ENCODE data around the gene EXD3. TPM values are rescaled to one million over a fixed set of nuclear protein-coding genes. Genes with fewer than 3 reads are reported as not detected.

The EXD3 gene
- total and polyA plus RNA-seq, 2 of the 4 experiments (the other 2 are of a cell fraction): 1.1 to 7.4 TPM

DNA sequence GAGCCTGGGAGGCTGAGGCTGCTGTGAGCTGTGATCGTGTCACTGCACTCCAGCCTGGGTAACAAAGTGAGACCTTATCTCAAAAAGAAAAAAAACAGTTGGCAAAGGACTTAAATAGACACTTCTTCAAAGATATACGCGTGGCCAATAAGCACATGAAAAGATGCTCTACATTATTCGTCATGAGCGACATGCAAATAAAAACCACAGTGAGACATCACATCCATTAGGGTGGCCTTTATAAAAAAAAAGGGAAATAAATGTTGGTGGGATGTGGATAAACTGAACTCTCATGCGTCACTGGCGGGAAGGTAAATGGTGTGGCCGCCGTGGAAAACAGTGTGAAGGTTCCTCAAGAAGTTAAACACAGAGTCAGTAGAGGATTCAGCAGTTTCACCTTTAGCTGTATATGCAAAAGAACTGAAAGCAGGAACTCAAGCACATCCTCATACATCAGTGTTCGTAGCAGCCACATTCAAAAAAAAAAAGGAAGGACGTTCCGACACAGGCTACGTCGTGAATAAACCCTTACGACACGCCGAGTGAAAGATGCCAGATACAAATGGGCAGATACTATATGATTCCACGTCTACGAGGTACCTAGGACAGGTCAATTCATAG lies 96.4 kb downstream of the EXD3 start:
- 81% methylated on average over 6 of the region's 19 CpGs; no CpG with 5 or more reads in 1 of the 2 experiments for WGBS, 2 experiments (ENCODE audit: extremely low coverage in 2 of 2, insufficient read length in 1 of 2)
- Histone ChIP-seq H3K27ac (ENCODE audit: insufficient read depth, low read length) (no peak overlapping the region), H3K27me3 (ENCODE audit: control insufficient read depth, insufficient read depth, low read length) (no peaks in the 10 kb centered on the region; the same call in 1 of the 2 replicates), H3K4me1 (ENCODE audit: control insufficient read depth, insufficient read depth, low read length) (no peaks in the 10 kb centered on the region), H3K9me1 (ENCODE audit: insufficient read depth, low read length) (no peaks in the 10 kb centered on the region), H3K56ac (ENCODE audit: extremely low read depth, insufficient read depth, low read length) (no peak overlapping the region), H3K4me2 (ENCODE audit: low read depth, low read length) (no peak overlapping the region), H2AK5ac (ENCODE audit: low read depth, low read length) (no peak overlapping the region), H4K91ac (ENCODE audit: insufficient read depth, low read depth, low read length) (no peak overlapping the region), H3K9ac (ENCODE audit: low read depth, low read length) (no peak overlapping the region), H2AFZ (replicated peaks; ENCODE audit: low read length, poor library complexity) (no peak overlapping the region), H2BK15ac (ENCODE audit: low read depth, low read length) (no peak overlapping the region), H3K4ac (ENCODE audit: low read depth, low read length) (no peak overlapping the region), H3K23ac (ENCODE audit: low read depth, low read length) (no peak overlapping the region), H3K9me3 (ENCODE audit: control insufficient read depth, insufficient read depth, low read length) (no peaks in the 10 kb centered on the region; the same call in 1 of the 2 replicates), H3K4me3 (ENCODE audit: insufficient read depth, low read depth, low read length) (no peak overlapping the region), H4K20me1 (ENCODE audit: insufficient read depth, low read length) (no peaks in the 10 kb centered on the region), H3K79me1 (ENCODE audit: low read depth in 1 of 2, low read length in 2 of 2) (no peaks in the 10 kb centered on the region), H3K14ac (replicated peaks; ENCODE audit: low read depth, low read length) (no peak overlapping the region), H4K8ac (ENCODE audit: low read depth in 2 of 2, low read length in 2 of 2) (no peak overlapping the region), H2BK120ac (ENCODE audit: low read depth, low read length) (no peak overlapping the region), H2BK20ac (ENCODE audit: low read depth, low read length) (no peak overlapping the region), H2AK9ac (replicated peaks; ENCODE audit: low read depth, low read length, poor library complexity) (no peak overlapping the region), H2BK5ac (ENCODE audit: low read depth, low read length, poor library complexity, severe bottlenecking) (no peak overlapping the region), H3K18ac (ENCODE audit: low read depth, low read length) (no peak overlapping the region), H4K5ac (ENCODE audit: low read depth, low read length) (no peak overlapping the region), H3K36me3 (ENCODE audit: control insufficient read depth, insufficient read depth, low read length) (no peaks in the 10 kb centered on the region)
- intact Hi-C loops (cut with micrococcal nuclease): no loop called here
- in situ Hi-C loops (cut with MboI; ENCODE audit: low sequenced_read_pairs): no loop called here
- CTCF ChIA-PET: no interaction called here
- TF ChIP-seq POLR2A (IDR thresholded peaks at IDR 0.05; ENCODE audit: low read depth, low read length) (no peak), MXI1 (IDR thresholded peaks at IDR 0.05; ENCODE audit: borderline replicate concordance, low read depth, low read length) (no peak), CHD1 (IDR thresholded peaks at IDR 0.05; ENCODE audit: low read depth, low read length) (no peak), RCOR1 (IDR thresholded peaks at IDR 0.05; ENCODE audit: insufficient replicate concordance, low read length) (no peak), RAD21 (IDR thresholded peaks at IDR 0.05; ENCODE audit: low read length) (no peak), MAFK (IDR thresholded peaks at IDR 0.05; ENCODE audit: low read depth, low read length) (no peak), NFE2L2 (IDR thresholded peaks at IDR 0.05; ENCODE audit: low read depth, low read length) (no peak), BHLHE40 (IDR thresholded peaks at IDR 0.05; ENCODE audit: low read depth, low read length) (no peak), CEBPB (IDR thresholded peaks at IDR 0.05; ENCODE audit: low read depth, low read length) (no peak), RFX5 (IDR thresholded peaks at IDR 0.05; ENCODE audit: low read depth, low read length) (no peak), SMC3 (IDR thresholded peaks at IDR 0.05; ENCODE audit: low read depth, low read length) (no peak)
- TF ChIP-seq, protein P1, sequence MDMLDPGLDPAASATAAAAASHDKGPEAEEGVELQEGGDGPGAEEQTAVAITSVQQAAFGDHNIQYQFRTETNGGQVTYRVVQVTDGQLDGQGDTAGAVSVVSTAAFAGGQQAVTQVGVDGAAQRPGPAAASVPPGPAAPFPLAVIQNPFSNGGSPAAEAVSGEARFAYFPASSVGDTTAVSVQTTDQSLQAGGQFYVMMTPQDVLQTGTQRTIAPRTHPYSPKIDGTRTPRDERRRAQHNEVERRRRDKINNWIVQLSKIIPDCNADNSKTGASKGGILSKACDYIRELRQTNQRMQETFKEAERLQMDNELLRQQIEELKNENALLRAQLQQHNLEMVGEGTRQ (IDR thresholded peaks at IDR 0.05; ENCODE audit: low read depth, low read length): no peak
- TF ChIP-seq, protein P2, sequence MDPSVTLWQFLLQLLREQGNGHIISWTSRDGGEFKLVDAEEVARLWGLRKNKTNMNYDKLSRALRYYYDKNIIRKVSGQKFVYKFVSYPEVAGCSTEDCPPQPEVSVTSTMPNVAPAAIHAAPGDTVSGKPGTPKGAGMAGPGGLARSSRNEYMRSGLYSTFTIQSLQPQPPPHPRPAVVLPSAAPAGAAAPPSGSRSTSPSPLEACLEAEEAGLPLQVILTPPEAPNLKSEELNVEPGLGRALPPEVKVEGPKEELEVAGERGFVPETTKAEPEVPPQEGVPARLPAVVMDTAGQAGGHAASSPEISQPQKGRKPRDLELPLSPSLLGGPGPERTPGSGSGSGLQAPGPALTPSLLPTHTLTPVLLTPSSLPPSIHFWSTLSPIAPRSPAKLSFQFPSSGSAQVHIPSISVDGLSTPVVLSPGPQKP (IDR thresholded peaks at IDR 0.05; ENCODE audit: borderline replicate concordance, low read depth, low read length): no peak
- TF ChIP-seq, protein P3, sequence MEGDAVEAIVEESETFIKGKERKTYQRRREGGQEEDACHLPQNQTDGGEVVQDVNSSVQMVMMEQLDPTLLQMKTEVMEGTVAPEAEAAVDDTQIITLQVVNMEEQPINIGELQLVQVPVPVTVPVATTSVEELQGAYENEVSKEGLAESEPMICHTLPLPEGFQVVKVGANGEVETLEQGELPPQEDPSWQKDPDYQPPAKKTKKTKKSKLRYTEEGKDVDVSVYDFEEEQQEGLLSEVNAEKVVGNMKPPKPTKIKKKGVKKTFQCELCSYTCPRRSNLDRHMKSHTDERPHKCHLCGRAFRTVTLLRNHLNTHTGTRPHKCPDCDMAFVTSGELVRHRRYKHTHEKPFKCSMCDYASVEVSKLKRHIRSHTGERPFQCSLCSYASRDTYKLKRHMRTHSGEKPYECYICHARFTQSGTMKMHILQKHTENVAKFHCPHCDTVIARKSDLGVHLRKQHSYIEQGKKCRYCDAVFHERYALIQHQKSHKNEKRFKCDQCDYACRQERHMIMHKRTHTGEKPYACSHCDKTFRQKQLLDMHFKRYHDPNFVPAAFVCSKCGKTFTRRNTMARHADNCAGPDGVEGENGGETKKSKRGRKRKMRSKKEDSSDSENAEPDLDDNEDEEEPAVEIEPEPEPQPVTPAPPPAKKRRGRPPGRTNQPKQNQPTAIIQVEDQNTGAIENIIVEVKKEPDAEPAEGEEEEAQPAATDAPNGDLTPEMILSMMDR (conservative IDR thresholded peaks at IDR 0.05; ENCODE audit: low read depth, low read length): no peak
- DNase-seq: no peak
- dilution Hi-C loops (cut with HindIII; ENCODE audit: low sequenced_read_pairs, unreplicated experiment): no loop called here
- no TSS peak for BruUV-seq (replicated peaks)
- POLR2A ChIA-PET (ENCODE audit: unreplicated experiment): no interaction called here
- ATAC-seq (ENCODE audit: low read depth): no peak

Data from IMR-90 (cell line).